Activated CD4-positive, alpha-beta T cell treated with anti-CD3 and anti-CD28 coated beads, Interleukin-2, amount 50 U/mL, for 48 hours (primary cell): Measurements from ENCODE around the gene FAM222B.

Source experiments
- DNase-seq, 2 experiments: peaks; one replicate each; pipeline ENCODE4 v3.0.0-alpha.2; 2020

Gene FAM222B

DNA sequence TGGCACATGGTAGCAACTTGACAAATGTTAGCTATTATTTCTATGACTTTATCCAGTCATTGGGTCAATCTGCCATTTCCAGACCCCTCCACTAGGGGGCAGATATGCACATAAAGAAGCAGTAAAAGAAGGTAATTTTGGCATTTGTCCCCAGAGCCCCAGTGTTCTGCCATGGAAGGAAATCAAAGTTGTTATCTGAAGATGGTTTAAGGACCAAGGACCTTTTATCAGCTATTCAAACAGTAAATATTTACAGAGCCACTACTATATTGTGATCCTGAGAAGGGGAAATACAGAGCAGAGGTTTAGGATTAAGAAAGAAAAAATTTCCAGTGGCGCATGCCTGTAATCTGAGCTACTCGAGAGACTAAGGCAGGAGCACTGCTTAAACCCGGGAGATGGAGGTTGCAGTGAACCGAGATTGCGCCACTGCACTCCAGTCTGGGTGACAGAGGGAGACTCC is 78.8 kb downstream of the FAM222B start:
- peak; percentile 86 to 88 for DNase-seq

DNA sequence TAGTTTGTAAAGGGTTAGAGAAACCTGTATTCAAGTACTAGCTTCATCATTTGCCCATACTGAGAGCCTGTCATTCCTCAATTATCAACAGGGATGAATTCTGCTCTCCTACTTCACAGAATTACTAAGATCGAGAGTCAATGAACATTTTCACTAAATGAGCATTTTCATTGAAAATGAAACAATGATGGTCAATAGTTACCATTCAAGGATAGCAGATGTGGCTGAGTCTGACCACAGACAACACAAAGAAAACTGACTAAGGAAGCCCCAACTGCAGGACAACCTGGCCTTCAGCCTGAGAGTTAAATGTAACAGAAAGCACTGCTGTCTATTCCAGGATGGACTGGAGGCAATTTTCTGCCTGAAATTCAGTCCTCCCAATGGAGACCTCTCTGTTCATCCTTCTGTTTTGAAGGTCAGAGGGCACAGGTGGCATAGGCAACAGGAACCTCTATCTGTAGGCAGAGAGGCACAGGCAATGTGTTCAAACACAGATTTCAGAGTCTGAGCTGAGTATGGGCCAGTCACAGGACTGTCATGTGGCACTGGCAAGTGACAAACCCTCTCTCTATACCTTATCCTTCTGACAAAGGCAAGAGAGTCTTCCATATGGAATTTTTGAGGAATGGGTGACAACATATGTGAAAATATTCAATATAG is 79.3 kb downstream of the FAM222B start:
- no peak for DNase-seq

DNA sequence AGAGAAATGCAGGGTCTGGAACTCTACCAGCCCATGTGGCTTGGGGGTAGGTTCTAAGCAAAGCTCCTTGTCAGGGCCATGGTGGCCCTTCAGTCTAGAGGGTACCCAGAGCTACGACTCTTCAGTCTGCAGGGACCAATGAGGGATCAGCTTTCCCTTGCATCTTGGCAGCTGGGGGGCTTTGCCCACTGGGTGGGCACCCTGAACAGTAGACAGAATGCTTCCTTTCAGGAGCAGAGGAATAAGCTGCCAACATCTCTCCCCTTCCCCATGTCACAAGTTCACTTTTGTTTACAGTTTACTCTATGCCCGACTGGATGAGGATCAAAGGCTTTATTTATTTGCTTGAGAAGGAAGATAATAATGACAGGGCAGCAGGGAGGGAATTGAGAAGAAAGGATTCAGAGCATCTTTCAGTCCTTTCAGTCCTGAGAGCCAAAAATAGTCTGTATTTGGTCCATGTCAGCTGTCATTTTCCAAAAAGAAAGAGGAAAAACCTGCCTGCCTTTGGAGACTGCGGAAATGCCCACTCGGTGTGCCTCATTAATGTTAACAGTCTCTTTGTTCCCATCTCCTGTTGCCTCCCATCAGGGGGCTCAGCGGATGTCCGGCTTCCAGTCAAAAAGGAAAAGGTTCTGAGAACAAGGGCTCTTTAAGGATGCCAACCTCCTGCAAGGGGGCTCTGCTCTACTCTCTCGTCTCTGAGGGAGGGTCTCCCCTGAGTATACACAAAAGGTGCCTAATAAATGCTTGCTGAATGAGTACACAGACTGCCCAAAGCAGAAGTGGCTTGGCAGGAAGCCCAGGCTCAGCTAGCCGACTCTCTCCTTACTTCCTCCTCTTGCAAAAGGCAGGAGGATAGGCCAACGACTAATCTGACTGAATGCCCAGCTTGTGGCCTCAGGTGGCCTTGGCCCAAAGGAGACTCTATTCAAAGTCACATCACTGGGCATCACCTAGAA is 81.7 kb downstream of the FAM222B start:
- DNase-seq, result no peak

DNA sequence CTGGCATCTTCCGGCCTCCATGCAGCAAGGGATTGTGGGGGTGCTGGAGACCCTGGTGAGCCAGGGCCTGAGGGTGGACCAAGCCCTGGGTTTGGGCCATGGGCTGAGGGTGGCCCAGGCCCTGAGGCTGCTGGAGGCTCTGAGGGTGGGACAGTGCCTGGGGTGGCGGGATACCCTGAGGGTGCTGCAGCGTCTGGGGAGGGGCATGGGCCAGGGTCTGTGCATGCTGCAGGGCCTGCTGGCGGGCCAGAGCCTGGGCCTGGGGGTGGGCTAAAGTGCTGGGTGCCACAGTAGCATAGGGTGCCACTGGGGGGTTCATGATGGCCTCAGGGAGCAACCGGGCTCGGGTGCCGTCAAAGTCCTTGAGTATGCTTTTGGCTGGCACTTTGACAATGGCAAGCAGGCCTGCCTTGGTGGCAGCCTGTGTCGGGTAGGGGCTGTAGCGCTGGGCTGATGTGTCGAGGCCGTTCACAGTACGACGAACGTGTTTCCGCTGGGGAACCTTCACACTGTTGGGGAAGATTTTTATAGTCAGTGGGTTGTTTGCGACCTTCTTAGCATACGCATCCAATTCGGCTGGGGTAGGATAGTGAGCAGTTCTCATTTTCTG is 83.2 kb downstream of the FAM222B start:
- no peak for DNase-seq

DNA sequence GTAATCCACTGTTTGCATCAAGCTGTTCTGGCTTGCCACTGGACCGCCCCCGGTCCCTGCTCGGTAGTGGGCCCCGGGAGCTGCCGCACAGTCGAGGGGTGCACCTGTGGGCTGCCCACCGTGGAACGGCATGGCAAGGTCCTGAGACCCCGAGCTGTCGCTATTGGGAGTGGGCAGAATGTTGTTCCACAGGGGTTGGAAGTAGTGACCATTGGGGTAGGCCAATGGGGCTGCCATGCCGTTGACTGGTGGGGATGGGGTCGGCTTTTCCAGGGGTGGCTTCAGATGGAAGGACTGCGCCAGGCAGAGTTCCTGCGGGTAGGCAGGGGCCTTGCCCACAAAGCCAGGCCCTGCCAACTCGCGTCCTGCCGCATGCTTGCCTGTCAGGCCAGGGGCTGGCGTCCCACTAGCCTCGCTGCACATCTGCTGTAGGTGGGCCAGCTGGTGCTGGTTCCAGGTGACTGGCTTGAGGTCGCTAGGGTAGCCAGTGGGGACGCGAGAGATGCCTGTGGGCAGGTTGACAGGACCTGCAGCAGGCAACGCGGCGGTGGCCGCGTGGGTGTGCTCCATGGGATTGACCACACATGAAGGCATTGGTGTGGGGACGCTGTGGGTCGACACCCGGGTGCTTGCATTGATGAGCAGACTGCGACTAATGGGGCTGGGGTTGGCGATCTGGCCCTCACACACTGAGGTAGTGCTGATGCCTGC is 84.0 kb downstream of the FAM222B start:
- DNase-seq, result no peak

DNA sequence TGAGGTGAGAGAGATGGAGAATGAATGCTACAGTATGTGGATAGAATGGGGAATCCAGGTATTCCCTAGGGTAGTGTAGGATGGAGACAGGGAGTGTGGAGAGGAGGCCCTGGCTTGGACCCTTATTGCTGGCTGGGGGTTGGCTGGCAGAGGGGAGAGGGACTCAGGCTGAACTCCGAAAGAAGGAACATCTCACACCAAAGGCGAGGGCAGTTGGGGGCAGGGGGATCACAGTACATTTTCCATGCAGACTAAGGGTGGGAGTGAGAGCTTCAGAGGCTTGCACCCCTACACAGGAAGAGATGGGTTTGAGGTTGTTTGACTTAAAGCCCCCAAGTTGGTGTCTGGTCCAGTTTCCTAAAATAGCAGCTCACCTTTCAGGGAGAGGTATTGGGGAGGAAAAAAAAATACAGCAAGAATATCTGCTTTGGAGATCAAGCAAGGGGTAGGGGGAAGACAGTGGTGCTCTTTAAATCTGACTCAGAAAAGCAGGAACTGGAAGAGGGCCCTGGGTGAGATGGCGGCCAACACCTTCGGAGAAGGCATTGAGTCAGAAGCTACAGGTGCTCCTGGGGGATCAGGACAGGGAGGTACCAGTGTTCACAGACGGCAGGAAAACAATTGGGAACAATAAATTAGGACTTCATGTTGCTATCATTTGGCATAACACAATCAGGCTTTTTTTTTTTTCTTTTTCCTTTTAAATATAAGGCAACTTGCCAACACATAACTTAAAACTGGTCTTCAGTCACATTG is 86.4 kb downstream of the FAM222B start:
- DNase-seq, result no peak

DNA sequence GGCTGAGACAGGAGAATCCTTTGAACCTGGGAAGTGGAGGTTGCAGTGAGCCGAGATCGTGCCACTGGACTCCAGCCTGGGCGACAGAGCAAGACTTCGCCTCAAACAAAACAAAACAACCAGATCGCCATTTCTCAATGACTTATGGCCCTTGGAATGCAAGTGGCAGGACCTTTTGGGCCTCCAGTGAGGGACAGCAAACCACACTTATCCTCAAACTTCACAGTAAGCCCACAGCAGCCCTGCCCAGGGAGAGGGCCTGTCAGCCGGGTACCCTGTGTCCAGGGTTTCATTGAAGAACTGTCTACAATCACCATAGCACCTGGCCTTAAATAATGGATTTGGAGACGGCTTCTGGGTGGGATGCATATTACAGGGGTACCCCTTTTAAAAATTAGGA is 87.1 kb downstream of the FAM222B start:
- DNase-seq, result no peak

DNA sequence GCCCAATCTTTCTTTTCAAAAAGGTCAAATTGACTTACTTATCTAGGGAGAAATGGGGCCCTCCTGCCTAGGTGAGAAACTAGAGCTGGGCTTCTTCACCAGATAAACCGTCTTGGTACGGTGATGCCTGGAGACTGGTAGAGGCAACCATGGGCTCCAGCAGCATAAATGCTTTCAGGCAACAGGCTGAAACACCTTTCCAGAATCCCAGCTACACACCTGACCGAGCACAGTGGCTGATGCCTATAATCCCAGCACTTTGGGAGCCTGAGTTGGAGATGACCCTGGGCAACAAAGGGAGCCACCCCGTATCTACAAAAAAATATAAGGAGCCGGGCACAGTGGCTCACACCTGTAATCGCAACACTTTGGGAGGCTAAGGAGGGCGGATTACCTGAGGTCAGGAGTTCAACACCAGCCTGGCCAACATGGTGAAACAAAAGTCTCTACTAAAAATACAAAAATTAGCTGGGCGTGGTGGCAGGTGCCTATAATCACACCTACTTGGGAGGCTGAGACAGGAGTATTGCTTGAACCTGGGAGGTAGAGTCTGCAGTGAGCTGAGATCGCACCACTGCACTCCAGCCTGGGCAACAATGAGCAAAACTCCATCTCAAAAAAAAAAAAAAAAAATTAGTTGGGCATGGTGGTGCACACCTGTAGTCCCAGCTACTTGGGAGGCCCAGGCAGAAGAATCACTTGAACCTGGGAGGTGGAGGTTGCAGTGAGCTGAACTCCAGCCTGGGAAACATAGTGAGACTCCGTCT is 90.8 kb downstream of the FAM222B start:
- DNase-seq, result no peak

DNA sequence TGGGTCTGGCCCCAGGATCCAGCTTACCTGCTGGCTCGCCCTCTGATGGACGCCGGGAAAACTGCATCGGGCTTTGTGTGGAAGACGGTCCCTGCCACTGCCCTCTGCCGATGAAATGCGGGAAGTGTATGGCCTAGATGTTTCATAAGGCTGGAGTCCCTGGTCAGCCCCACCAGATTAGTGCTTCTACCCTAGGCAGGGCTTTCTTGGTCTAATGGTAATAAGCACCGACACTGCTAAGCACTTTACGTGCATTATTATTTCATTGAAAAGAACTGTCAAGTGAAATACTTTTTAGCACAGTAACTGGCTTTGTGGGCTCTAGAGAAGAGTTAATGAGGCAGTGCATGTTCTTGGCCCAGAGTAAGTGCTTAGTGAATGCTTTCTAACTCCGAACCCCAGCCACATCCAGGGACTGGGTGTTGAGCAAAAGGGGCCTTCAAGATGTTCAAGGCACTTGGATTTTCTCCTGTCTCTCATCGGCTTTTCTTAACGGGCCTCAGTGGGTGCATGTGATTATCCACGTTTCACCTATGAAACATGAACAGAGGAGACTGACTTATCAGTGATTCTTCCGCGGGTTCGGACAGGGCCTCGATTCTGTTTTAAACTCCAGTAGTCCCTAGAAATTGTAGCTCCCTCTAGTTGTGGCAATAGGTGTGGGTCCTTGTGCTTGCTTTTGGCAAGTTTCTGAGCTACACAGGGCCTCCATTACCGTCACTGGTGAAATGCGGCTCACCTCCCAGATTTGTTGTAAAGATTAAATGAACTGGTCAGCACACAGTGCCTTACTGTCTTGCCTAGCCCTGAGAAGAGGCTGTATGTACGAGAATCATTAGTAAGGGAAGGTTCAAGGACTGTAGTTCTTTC is 92.2 kb downstream of the FAM222B start:
- DNase-seq, result peak; percentile 94 to 95

DNA sequence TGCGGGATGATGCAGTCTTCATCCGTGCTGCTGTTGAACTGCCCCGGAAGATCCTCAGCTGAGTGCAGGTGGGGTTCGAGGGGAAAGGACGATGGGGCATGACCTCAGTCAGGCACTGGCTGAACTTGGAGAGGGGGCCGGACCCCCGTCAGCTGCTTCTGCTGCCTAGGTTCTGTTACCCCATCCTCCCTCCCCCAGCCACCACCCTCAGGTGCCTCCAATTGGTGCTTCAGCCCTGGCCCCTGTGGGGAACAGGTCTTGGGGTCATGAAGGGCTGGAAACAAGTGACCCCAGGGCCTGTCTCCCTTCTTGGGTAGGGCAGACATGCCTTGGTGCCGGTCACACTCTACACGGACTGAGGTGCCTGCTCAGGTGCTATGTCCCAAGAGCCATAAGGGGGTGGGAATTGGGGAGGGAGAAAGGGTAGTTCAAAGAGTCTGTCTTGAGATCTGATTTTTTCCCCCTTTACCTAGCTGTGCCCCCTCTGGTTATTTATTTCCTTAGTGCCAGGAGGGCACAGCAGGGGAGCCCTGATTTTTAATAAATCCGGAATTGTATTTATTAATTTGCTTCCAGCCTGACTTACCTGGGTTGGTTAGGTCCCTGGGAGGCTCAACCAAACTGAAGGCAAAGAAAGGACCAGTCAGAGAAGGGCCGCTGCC is 92.9 kb downstream of the FAM222B start:
- no peak for DNase-seq

DNA sequence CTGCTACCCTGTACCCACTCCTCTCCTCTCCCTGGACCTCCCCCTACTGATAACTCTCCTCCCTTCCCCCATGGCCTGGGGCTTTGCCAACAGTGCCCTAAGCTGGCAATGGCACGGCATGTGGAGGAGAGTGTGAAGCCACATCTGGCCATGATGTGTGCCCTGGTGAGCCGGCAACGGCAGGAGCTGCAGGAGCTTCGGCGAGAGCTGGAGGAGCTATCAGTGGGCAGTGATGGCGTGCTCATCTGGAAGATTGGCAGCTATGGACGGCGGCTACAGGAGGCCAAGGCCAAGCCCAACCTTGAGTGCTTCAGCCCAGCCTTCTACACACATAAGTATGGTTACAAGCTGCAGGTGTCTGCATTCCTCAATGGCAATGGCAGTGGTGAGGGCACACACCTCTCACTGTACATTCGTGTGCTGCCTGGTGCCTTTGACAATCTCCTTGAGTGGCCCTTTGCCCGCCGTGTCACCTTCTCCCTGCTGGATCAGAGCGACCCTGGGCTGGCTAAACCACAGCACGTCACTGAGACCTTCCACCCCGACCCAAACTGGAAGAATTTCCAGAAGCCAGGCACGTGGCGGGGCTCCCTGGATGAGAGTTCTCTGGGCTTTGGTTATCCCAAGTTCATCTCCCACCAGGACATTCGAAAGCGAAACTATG is 93.6 kb downstream of the FAM222B start:
- DNase-seq, result no peak

DNA sequence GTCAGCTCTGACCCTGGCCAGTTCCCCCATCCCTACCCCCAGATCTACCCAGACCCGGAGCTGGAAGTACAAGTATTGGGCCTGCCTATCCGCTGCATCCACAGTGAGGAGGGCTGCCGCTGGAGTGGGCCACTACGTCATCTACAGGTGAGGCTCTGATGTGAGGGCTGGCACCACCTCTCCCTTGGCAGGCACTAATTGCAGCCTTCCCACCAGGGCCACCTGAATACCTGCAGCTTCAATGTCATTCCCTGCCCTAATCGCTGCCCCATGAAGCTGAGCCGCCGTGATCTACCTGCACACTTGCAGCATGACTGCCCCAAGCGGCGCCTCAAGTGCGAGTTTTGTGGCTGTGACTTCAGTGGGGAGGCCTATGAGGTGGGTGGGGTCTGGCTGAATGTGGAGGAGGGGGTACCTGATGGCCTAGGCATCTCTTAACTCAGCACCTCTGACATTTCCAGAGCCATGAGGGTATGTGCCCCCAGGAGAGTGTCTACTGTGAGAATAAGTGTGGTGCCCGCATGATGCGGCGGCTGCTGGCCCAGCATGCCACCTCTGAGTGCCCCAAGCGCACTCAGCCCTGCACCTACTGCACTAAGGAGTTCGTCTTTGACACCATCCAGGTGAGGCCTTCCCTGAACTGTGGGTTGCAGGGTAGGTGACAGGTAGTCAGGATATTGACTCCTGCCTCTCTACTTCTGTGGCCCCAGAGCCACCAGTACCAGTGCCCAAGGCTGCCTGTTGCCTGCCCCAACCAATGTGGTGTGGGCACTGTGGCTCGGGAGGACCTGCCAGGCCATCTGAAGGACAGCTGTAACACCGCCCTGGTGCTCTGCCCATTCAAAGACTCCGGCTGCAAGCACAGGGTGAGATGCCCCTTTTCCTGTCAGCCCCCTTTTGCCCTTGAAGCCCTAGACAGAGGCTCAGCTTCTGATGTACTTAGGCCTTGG is 94.5 kb downstream of the FAM222B start:
- DNase-seq, result no peak

DNA sequence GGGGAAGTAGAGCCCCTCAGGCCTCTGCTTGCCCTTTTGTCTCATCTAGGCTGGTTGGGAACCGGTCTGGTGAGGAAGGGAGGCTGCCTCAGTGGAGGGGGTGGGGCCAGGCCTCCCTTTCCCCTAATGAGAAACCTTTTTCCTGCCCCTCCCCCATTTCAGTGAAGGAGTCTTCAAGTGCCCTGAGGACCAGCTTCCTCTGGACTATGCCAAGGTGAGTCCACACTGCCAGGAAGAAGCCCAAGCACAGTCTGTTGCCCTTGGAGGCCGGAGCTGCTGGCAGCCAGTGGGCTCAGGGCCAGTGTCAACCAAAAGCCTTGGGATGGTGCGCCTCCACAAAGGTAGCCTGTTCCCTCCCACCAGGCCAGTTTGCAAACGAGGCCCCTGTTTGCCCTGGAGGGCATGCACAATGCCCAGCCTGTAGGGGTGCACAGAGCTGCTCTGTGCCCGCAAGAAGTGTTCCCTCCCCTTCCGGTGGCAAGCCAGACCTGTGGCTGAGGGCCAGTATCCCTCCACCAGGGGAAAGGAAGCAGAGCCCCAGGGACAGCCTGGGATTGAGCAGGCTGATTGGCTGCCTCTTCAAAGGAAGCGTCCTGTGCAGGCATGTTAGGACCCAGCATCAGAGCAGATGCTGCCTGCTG is 95.4 kb downstream of the FAM222B start:
- no peak for DNase-seq

DNA sequence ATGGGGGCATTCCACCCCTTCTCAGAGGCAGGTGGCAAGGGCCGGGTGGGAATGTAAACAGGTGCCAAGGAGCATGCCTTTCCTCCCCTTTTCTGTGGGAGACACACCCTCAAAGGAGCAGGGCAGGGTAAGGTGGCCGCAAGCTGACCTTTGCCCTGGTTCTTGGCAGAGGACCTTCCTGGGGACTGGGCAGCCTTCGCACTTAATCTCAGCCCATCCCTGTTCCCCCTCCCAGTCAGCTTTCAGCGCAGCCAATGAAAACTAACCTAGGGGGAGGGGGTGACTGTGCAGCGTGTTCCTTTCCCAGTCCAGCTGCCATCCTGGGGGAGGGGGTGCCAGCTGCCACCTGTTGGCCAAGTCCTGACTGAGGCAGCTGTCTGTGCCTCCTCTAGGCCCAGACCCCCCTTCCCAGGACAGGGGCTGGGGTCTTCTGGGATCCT is 96.0 kb downstream of the FAM222B start:
- DNase-seq, result no peak

DNA sequence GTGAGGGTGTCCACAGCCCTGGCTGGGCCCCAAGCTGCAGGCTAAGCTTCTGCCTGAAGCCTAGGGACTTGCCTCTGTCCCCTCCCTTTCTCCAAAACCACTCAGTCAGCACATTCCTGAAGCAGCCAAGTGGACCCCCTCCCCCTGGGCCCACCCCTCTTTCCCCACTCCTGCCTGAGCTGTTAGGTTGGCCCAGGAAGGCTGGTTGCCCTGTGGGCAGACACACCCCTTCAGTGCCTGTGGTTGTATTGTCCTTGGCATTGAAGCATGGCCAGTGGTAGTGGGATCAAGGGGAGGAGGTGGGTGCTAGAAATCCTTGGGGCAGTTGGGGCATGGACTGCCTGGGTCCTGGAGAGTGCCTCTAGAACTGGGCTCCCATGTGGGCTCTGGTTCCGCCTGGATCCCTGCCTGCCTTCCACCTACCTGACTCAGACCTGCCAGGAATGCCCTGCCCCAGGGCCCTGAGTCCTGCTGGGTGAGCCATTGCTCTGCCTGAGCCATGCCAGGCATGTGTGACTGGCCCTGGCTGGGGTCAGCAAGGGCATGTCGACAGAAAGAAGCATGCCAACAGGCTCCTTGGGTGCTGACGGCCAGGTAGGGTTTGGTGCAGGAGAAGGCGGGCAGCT is 96.7 kb downstream of the FAM222B start:
- no peak for DNase-seq

DNA sequence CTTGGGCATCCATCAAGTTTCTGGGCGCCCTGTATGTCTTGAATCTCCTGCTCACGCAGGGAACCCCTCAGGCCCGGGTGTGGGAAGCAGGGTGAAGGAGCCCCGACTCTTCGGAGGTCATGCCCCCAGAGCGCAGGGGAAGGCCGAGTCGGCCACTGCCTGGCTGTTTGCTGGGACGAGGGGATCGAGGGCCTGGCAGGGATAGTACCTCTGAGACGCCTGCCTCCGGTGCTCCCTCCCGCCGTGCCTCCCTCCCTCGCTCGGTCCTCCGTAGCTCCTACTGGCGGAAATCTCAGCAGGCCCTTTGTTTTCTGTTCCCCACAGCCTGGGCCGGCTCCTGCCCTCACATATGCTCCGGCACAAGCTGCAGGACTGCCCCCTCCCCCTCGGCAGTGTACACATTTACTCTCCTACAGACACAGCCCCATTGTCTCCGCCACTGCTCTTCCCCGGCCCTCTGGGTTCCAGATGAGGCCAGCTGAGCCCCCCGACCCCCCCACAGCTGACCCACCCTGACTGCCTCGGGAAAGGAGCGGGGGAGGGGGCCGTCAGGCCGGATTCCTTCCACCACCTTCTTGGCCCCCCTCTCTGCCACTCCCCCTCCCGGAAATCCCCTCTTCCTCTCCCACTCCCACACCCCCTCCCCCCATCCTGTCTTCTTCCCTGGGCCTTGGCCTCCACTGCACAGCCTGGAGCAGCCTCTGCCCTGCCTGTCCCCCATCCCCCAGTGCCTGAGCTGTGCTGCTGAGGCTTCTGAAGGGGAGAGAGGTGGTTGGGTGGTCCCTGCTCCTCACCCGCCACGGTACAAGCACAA is 97.4 kb downstream of the FAM222B start:
- no peak for DNase-seq
